LNCAP (cell line): ENCODE data around the gene UPP2.

ENCODE experiments used
- TF ChIP-seq, protein P1 (sequence below): fragments of 450-650 bp; IDR thresholded peaks from 2 replicates; pipeline ENCODE4 v1.5.1; 2017; ENCODE audit warnings: mild to moderate bottlenecking

UPP2 gene

DNA sequence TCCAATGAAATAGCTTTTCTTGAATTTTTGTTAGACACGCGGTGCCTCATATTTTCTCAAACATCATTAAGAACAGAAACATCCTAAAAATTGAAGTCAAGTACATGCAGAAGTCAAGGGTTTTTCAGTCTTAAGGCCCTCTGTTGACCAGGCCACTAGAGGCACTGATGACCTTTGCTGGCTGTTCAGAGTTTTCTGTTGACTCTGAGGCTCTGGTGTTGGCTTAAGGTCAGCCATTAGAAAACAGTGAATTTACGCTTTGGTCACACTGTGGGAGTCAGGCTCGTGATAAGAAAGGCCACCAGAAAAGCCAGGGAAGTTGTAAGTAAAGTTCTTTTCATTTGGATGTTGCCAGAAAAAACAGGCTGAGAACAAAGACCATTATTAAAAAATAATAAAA lies 5.8 kb upstream of the UPP2 start:
- TF ChIP-seq, protein P1, sequence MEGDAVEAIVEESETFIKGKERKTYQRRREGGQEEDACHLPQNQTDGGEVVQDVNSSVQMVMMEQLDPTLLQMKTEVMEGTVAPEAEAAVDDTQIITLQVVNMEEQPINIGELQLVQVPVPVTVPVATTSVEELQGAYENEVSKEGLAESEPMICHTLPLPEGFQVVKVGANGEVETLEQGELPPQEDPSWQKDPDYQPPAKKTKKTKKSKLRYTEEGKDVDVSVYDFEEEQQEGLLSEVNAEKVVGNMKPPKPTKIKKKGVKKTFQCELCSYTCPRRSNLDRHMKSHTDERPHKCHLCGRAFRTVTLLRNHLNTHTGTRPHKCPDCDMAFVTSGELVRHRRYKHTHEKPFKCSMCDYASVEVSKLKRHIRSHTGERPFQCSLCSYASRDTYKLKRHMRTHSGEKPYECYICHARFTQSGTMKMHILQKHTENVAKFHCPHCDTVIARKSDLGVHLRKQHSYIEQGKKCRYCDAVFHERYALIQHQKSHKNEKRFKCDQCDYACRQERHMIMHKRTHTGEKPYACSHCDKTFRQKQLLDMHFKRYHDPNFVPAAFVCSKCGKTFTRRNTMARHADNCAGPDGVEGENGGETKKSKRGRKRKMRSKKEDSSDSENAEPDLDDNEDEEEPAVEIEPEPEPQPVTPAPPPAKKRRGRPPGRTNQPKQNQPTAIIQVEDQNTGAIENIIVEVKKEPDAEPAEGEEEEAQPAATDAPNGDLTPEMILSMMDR, result no peak

DNA sequence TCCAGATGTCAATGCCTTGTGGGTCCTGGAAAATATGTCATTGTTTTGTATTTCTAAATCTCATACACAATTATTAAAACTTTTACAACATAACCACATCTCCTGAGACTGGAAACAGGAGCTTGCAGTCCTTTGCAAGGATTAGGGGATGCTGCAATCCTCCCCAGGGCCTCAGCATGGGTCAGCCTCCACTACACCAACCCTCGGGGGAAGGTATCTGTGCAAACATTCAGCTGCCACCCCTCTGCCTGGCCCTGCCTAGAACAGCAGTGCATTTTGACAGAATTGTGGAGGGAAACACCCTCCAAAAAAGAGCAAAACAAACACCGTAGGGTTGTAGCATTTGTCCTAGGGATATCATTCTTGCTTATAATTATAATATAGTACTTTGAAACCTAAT lies 4.2 kb upstream of the UPP2 start:
- TF ChIP-seq, protein P1, result no peak

DNA sequence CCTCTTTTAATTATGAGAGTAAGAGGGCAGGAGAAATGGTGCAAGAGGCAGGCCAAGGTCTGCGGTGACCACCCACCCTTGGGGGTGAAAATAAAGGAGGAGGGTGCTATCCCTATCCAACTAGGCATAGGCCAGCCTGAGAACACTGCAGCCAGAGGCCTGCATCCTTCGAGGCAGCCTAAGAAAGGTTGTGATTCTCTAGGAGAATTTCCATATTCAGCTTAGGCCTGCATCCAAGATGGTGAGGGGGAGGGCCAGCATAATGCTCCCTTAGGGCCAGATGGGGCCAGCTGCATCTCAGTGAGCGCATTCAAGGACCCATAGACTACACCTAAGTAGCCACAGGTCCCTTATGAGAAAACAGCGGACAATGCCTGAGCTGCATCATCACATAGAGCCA lies 3.5 kb upstream of the UPP2 start:
- TF ChIP-seq, protein P1, result no peak

DNA sequence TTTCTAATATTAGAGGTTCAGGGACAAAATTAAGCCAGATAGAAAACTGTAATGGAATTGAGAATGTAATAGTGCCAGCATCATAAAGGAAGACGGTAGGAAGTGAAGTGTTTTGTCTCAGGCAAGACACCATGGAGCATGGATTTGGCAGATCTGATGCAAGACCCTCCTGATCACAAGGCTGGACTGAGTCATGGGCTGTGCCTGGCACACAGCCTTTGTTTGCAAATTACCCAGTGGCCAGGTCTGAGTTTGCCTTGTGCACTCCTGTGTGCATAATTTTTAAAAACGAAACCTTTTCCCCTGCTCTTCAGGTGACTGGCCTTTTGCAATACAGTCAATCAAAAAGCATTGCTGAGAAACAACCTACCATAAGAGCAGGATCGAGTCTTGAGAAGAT lies 2.0 kb upstream of the UPP2 start:
- TF ChIP-seq, protein P1, result no peak

DNA sequence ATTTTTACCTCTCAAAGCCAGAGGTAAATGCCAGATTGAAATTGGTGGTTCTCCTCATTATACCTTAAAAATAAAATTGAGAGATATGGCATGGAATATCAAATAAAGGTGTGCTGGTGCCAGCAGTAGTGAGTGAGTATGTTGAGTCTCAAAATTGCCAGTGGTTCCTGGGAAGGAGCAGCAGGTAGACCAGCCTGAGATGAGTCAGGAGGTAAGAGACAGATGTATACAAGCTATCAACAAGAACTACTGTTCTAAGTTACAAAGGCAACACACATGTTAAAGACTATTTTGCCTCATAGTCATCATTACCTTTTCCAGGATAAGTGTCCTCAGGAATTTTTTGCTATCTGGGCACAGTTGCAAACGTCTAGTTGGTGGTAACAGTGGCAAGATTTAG lies 1.3 kb upstream of the UPP2 start:
- TF ChIP-seq, protein P1, result no peak

DNA sequence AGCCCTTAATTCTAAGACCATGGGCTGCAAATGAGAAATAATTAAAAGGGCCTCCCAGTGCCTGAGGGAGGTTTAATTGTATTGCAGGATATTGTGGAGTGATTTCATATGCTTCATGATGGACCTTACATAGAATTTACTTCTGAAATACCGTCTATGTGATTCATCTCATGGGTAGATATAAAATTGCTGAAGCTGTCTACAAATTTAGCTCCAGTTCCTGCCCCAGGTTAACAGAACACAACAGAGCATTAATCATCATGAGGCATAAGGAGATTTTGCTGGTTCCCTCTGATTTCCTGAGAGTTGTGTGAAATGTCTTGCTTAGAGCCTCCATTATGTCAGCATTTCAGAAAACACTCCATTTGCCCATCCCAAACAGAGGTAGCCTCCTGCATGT lies 770 bp downstream of the UPP2 start:
- TF ChIP-seq, protein P1, result no peak

DNA sequence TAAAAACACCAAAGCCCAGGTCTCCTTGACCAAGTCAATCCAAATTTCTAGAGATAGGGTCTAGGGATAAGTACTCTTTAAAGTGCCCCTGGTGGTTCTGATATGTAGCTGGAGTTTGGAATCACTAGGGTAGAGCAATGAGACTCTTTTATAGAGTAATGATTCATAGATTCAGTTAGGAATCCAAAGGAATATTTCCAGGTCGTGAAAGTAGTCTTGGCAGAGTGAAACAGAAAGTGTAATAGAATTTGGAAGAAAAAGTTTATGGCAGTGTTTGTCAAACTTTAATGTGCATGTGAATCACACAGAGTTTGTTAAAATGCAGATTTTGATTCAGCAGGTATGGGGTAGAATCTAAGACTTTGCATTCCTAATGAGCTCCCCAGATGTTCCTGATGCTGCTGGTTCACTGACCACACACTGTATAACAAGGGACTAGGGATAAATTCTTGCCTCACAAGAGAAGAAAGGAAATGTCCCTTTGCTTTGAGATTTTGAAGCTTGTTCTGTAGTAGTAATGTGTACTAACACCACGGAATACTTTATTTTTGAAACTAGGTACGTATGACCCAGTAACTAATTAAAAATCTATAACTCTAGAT lies 1.8 kb downstream of the UPP2 start:
- TF ChIP-seq, protein P1, result no peak

DNA sequence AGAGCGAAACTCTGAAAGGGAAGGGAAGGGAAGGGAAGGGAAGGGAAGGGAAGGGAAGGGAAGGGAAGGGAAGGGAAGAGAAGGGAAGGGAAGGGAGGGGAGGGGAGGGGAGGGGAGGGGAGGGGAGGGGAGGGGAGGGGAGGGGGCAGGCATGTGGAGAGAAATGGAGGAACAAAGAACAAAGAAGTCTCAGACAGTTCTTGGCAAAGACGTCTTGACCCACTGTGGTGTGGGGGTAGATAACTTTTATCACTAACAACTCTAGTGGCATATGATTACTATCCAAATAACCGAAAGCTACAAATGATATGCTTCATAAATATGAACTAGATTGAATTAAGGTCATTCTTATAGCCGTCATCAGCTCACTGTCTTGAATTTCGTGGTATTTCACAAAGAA lies 3.2 kb downstream of the UPP2 start:
- TF ChIP-seq, protein P1, result no peak
